Peyer's patch (tissue), 4 donors: ENCODE data around the gene FNDC3B. TPM values are rescaled to one million over a fixed set of nuclear protein-coding genes. Genes with fewer than 3 reads are reported as not detected.

Source experiments
- DNase-seq, 3 donors: peaks; one replicate each; pipeline ENCODE4 v3.0.0-alpha.2; 2017 to 2019
- H3K27ac ChIP-seq, 4 donors: fragments of 200-600 bp; sonication (generic); one replicate each; pipeline ENCODE4 v1.5.1; 2016 to 2019
- H3K27me3 ChIP-seq, 2 donors: fragments of 200-600 bp; sonication (generic); one replicate each; pipeline ENCODE4 v1.5.1; 2019
- H3K36me3 ChIP-seq, 3 donors: fragments of 200-600 bp; sonication (generic); one replicate each; pipeline ENCODE4 v1.5.1; 2016 to 2019
- H3K4me1 ChIP-seq, 4 donors: fragments of 200-600 bp; sonication (generic); one replicate each; pipeline ENCODE4 v1.5.1; 2016 to 2019
- H3K4me3 ChIP-seq, 4 donors: fragments of 200-600 bp; sonication (generic); 1 replicate in 3 of 4; 2 replicates in 1 of 4; pipeline ENCODE4 v1.5.1; 2016 to 2019; ENCODE audit warnings: mild to moderate bottlenecking in 1 of 4
- H3K9me3 ChIP-seq, 4 donors: fragments of 200-600 bp; sonication (generic); one replicate each; pipeline ENCODE4 v1.5.1; 2016 to 2019; ENCODE audit warnings: mild to moderate bottlenecking in 1 of 4
- POLR2A ChIP-seq, 2 donors: fragments of 450-650 bp; IDR thresholded peaks; one replicate each; pipeline ENCODE4 v1.5.1; 2017; ENCODE audit warnings: antibody characterized with exemption in 2 of 2, mild to moderate bottlenecking in 2 of 2, moderate library complexity in 2 of 2
- total RNA-seq, 4 donors: library from RNA; depleted of rRNA; stranded (reverse); fragments of >200 nt; gene quantifications; one replicate each; pipeline ENCODE4 v1.1.0, GENCODE V29; 2016
- TF ChIP-seq, protein P1 (sequence below), 6 experiments: fragments of 450-650 bp in 4 of 6; fragments of 200-600 bp in 2 of 6; sonication (generic) in 1 of 6; IDR thresholded peaks; one replicate each; pipeline ENCODE4 v1.5.1; 2017 to 2019; ENCODE audit warnings: antibody characterized with exemption in 6 of 6, mild to moderate bottlenecking in 3 of 6, moderate library complexity in 1 of 6

The FNDC3B gene
- total RNA-seq, 4 donors from 2014 or later = 28.7 to 74.3 (median 54.6) TPM

DNA sequence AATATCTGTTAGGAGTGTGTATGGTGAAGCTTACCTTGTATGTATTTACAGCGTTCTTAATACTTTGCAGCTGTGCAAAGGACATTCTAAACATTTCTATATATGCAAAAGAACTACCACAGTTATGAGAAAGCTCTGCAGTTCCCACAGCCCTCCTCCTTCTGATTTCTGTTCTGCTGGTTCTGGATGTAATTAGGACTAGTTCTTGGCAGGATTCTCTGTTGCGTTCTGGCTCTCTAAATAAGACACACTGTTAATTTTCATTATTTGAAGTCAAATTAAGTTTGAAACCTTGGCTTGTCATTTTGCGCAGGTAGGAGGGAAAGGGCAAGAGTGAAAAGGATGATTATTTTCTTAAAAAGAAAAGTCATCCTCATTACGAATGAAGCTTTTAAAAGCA, 76.4 kb downstream of the FNDC3B start:
- H3K36me3 ChIP-seq = peaks cover 0 to 37% (median 0%) of the 10 kb centered on the region in 3 donors
- H3K9me3 ChIP-seq = no peaks in the 10 kb centered on the region
- H3K4me3 ChIP-seq = no peak overlapping the region
- no peak overlapping the region for H3K27ac ChIP-seq
- DNase-seq = no peak
- TF ChIP-seq, protein P1, sequence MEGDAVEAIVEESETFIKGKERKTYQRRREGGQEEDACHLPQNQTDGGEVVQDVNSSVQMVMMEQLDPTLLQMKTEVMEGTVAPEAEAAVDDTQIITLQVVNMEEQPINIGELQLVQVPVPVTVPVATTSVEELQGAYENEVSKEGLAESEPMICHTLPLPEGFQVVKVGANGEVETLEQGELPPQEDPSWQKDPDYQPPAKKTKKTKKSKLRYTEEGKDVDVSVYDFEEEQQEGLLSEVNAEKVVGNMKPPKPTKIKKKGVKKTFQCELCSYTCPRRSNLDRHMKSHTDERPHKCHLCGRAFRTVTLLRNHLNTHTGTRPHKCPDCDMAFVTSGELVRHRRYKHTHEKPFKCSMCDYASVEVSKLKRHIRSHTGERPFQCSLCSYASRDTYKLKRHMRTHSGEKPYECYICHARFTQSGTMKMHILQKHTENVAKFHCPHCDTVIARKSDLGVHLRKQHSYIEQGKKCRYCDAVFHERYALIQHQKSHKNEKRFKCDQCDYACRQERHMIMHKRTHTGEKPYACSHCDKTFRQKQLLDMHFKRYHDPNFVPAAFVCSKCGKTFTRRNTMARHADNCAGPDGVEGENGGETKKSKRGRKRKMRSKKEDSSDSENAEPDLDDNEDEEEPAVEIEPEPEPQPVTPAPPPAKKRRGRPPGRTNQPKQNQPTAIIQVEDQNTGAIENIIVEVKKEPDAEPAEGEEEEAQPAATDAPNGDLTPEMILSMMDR (IDR thresholded peaks at IDR 0.05) = no peak
- TF ChIP-seq POLR2A (IDR thresholded peaks at IDR 0.05) = no peak
- peaks cover 0 to 3% (median 0%) of the 10 kb centered on the region in 4 donors for H3K4me1 ChIP-seq
- no peaks in the 10 kb centered on the region for H3K27me3 ChIP-seq

DNA sequence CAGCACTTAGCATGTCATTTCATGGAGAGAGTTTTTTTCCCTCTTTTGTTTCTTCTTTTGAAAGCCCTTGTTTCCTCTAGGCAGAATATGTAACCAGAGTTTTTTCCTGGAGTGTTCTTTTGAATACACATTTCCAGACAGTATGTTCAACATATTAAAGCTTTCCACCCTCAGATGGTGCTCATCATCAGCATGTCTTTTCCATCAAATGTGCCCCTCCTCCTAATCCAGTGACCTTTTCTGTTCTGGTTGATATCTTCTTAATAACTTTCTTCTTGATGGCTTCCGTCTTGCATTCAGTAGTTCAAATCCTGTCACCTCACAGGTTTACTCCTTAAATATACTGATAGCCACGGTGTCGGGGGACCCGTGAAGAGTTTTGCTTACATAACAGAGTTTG, 78.6 kb downstream of the FNDC3B start:
- peaks cover 0 to 33% (median 0%) of the 10 kb centered on the region in 3 donors for H3K36me3 ChIP-seq
- TF ChIP-seq POLR2A (IDR thresholded peaks at IDR 0.05) = no peak
- TF ChIP-seq, protein P1 (IDR thresholded peaks at IDR 0.05) = no peak
- H3K9me3 ChIP-seq = no peaks in the 10 kb centered on the region
- H3K4me1 ChIP-seq = peaks cover 0 to 3% (median 0%) of the 10 kb centered on the region in 4 donors
- H3K4me3 ChIP-seq = no peak overlapping the region
- H3K27me3 ChIP-seq = no peaks in the 10 kb centered on the region
- no peak overlapping the region for H3K27ac ChIP-seq
- DNase-seq = no peak

DNA sequence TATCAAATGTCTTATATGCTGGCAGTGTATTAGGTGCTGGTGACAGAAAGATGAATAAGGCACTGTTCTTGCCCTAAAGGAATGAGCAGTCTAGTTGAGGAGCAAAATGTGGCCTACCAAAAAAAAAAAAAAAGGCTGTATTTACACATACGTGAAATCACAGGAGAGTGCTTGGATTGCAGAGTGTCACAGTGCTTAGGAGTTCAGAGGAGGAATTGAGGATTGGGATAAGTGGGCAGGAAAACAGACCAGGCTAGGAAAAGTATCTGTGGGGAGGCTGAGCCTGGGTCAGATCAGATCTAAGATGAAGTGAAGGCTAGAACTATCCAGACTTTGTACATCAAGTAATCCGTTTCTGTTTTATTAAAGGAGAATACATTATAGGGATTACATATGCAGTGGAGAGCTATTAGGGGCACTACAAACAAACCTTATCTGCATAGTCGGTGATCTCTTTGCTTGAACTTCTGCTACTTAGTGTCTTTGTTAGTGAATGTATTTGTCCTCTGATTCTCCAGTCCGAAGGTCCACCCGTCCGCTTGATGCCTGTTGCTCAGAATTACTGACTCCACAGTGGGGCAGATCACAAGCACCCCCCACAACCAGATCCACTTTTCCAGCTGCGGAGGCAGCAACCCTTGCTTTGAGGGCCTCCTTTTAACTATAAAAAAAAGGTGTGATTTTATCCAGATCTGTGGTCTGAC, 80.0 kb downstream of the FNDC3B start:
- Histone ChIP-seq H3K27ac (no peak overlapping the region), H3K9me3 (no peaks in the 10 kb centered on the region), H3K4me3 (no peak overlapping the region), H3K4me1 (peaks cover 0 to 3% (median 0%) of the 10 kb centered on the region in 4 donors), H3K36me3 (peaks cover 0 to 29% (median 0%) of the 10 kb centered on the region in 3 donors), H3K27me3 (no peaks in the 10 kb centered on the region)
- no peak for DNase-seq
- no peak for TF ChIP-seq POLR2A (IDR thresholded peaks at IDR 0.05)
- TF ChIP-seq, protein P1 (IDR thresholded peaks at IDR 0.05) = no peak

DNA sequence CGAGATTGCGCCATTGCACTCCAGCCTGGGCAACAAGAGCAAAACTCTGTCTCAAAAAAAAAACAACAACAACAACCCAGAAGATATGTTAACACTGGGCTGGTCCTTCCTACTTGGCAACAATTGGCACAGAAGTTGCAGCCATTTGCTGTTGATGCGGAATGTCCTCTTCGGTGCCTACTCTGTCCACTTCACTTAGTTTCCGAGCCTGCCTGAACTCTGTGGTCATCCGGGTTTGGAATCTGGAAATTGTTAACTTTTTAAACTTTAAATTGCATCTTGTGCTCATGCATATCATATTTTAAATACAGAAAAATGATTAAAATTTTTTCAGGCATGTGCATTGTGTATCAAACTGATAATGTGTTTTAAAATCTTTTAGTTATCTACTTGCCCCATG, 81.5 kb downstream of the FNDC3B start:
- no peak for TF ChIP-seq POLR2A (IDR thresholded peaks at IDR 0.05)
- H3K9me3 ChIP-seq = no peaks in the 10 kb centered on the region
- H3K36me3 ChIP-seq = peaks cover 0 to 20% (median 0%) of the 10 kb centered on the region in 3 donors
- no peak overlapping the region for H3K4me3 ChIP-seq
- peaks cover 0 to 3% (median 0%) of the 10 kb centered on the region in 4 donors for H3K4me1 ChIP-seq
- no peaks in the 10 kb centered on the region for H3K27me3 ChIP-seq
- no peak overlapping the region for H3K27ac ChIP-seq
- no peak for DNase-seq

DNA sequence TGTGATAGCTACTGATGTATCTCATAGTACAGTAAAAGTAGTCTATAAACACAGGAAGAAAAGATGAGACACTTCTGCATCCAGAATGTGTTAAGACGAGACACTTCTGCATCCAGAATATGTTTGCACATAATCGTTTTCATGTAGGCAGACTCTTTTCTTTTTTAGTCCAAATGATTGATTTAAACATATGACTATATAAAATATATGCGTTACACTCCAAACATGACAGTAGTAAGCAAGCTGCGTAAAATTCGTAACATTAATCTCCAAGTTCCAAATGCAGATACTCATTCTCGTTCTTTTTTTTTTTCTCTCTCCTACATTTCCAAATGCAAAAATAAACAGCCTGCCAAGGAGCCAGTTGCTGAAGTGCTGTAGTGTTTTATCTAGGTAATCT, 82.6 kb downstream of the FNDC3B start:
- DNase-seq = no peak
- Histone ChIP-seq H3K4me1 (peaks cover 0 to 6% (median 2%) of the 10 kb centered on the region in 4 donors), H3K27ac (no peak overlapping the region), H3K27me3 (no peaks in the 10 kb centered on the region), H3K4me3 (no peak overlapping the region), H3K36me3 (peaks cover 0 to 10% (median 0%) of the 10 kb centered on the region in 3 donors), H3K9me3 (no peaks in the 10 kb centered on the region)
- TF ChIP-seq, protein P1 (IDR thresholded peaks at IDR 0.05) = no peak
- TF ChIP-seq POLR2A (IDR thresholded peaks at IDR 0.05) = no peak

DNA sequence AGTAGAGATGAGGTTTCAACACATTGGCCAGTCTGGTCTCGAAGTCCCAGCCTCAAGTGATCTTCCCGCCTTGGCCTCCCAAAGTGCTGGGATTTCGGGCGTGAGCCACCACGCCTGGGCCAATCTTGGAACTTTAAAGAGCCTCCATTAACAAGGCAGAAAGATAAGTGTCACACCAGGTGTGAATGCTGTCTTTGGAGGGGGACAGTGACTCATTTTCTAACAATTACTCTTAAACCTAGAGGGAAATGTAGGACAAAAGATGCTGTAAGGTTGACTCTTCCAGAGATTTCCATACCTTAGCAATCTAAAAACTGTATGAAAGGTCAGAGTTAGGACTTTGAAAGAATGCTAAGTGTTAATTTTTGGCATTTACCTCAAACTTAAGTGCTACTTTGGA, 84.9 kb downstream of the FNDC3B start:
- Histone ChIP-seq H3K36me3 (peaks cover 0 to 8% (median 0%) of the 10 kb centered on the region in 3 donors), H3K4me3 (no peak overlapping the region), H3K27ac (peak overlapping the region in 1 of 4 donors; percentile 46), H3K27me3 (no peaks in the 10 kb centered on the region), H3K9me3 (no peaks in the 10 kb centered on the region), H3K4me1 (peaks cover 0 to 23% (median 4%) of the 10 kb centered on the region in 4 donors)
- TF ChIP-seq, protein P1 (IDR thresholded peaks at IDR 0.05) = no peak
- no peak for TF ChIP-seq POLR2A (IDR thresholded peaks at IDR 0.05)
- no peak for DNase-seq
